ENCODE results near the gene KISS1R.
A peak's percentile ranks its signal among the peaks of the same experiment; 100 is the strongest.
"Not testable (repeated sequence)": the region's sequence is repeated elsewhere in the genome, so short reads cannot be mapped to it uniquely, and the experiment has no call there.

Gene KISS1R

GRCh38 chr19:881385-882071, 35.6 kb upstream of the KISS1R start:
- no peak for DNase-seq (ENCODE audit: low read depth in 2 of 2)

GRCh38 chr19:882871-883497, 34.1 kb upstream of the KISS1R start:
- no peak for DNase-seq (ENCODE audit: low read depth in 2 of 2)

GRCh38 chr19:883661-884211, 33.4 kb upstream of the KISS1R start:
- DNase-seq (ENCODE audit: low read depth in 2 of 2) = no peak

GRCh38 chr19:884420-885211, 32.5 kb upstream of the KISS1R start:
- DNase-seq (ENCODE audit: low read depth in 2 of 2) = no peak

- DNase-seq (ENCODE audit: low read depth in 2 of 2) = no peak
Measured at GRCh38 chr19:885536-886224, 31.5 kb upstream of the KISS1R start.

GRCh38 chr19:887072-887471, 30.1 kb upstream of the KISS1R start:
- no peak for DNase-seq (ENCODE audit: low read depth in 2 of 2)

GRCh38 chr19:887599-887998, 29.5 kb upstream of the KISS1R start:
- DNase-seq (ENCODE audit: low read depth in 2 of 2) = no peak

GRCh38 chr19:888581-889385, 28.4 kb upstream of the KISS1R start:
- DNase-seq (ENCODE audit: low read depth in 2 of 2) = peak; percentile 24 to 45

GRCh38 chr19:889662-890295, 27.4 kb upstream of the KISS1R start:
- no peak for DNase-seq (ENCODE audit: low read depth in 2 of 2)

- DNase-seq (ENCODE audit: low read depth in 2 of 2) = no peak
Measured at GRCh38 chr19:890831-891230, 26.3 kb upstream of the KISS1R start.

GRCh38 chr19:891421-892200, 25.5 kb upstream of the KISS1R start:
- not testable (repeated sequence) for DNase-seq (ENCODE audit: low read depth in 2 of 2)

GRCh38 chr19:892243-892893, 24.8 kb upstream of the KISS1R start:
- no peak for DNase-seq (ENCODE audit: low read depth in 2 of 2)

- peak; percentile 74 to 81 for DNase-seq (ENCODE audit: low read depth in 2 of 2)
Measured at GRCh38 chr19:892894-893689, 24.0 kb upstream of the KISS1R start, which contains the start of the genes MED16 and RNU6-9. Gene MED16 (minus strand): TSS chr19:893187. CDS start chr19:891131, 2,056 bp downstream. Gene RNU6-9 (plus strand): TSS chr19:893484.

GRCh38 chr19:896434-896833, 20.7 kb upstream of the KISS1R start:
- no peak for DNase-seq (ENCODE audit: low read depth in 2 of 2)

GRCh38 chr19:896999-897398, 20.1 kb upstream of the KISS1R start:
- DNase-seq (ENCODE audit: low read depth in 2 of 2) = no peak

GRCh38 chr19:897442-898039, 19.6 kb upstream of the KISS1R start:
- DNase-seq (ENCODE audit: low read depth in 2 of 2) = no peak

- no peak for DNase-seq (ENCODE audit: low read depth in 2 of 2)
Measured at GRCh38 chr19:898663-899062, 18.5 kb upstream of the KISS1R start.

Data from stimulated activated CD8-positive, alpha-beta memory T cell treated with anti-CD3 and anti-CD28 coated beads, Interleukin-2, amount 100 ng/mL, for 1 hour (primary cell).